GM20000 (cell line): ENCODE results near the gene VANGL2.
A peak's percentile ranks its signal among the peaks of the same experiment; 100 is the strongest.

Source experiments
- DNase-seq: peaks from one replicate; pipeline ENCODE4 v3.0.0; 2012; ENCODE audit warnings: low spot score
- TF ChIP-seq, protein P1 (sequence below): IDR thresholded peaks from 2 replicates; pipeline ENCODE4 v1.5.1; 2012; ENCODE audit warnings: mild to moderate bottlenecking, control low read depth; ENCODE audit errors: extremely low read depth, missing control alignments

Gene VANGL2

DNA sequence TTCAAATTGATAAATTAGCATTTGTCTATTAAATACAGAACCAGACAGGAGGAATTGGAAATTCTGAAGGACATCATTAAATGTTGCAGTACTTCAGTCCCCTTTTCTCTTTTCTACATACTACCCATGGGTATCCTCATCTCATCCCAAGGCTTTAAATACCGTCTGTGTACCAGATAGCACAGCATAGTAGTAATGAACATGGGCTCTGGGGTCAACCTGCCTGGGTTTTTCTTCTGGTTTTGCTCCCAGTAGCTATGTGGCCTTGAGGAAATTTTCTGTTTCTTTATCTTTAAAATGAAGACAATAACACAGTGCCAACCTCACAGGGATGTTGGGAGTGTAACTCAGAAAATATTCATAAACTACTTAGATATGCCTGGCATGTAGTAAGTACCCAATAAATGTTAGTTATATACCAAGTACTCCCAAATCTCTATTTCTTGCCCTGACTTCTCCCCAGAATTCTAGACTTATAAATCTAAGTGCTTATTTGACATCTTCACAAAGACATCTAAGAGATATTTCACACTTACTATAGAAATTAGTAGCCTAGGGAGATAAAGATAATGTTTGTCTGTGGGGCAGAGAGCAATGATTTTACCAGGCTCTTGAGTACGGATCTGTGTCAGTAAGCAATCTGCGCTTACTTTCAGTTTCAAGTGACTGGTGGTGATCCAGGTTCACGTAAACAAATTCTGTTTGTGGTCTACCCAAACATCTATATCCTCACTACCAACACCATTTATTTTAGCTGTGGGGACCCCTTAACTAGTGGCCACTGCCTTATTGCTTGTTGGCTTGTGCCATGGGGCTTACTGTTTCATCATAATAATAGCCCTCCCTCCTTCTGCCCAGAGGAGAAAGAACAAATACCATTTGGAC is 37.3 kb downstream of the VANGL2 start:
- DNase-seq = no peak
- TF ChIP-seq, protein P1, sequence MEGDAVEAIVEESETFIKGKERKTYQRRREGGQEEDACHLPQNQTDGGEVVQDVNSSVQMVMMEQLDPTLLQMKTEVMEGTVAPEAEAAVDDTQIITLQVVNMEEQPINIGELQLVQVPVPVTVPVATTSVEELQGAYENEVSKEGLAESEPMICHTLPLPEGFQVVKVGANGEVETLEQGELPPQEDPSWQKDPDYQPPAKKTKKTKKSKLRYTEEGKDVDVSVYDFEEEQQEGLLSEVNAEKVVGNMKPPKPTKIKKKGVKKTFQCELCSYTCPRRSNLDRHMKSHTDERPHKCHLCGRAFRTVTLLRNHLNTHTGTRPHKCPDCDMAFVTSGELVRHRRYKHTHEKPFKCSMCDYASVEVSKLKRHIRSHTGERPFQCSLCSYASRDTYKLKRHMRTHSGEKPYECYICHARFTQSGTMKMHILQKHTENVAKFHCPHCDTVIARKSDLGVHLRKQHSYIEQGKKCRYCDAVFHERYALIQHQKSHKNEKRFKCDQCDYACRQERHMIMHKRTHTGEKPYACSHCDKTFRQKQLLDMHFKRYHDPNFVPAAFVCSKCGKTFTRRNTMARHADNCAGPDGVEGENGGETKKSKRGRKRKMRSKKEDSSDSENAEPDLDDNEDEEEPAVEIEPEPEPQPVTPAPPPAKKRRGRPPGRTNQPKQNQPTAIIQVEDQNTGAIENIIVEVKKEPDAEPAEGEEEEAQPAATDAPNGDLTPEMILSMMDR = no peak

DNA sequence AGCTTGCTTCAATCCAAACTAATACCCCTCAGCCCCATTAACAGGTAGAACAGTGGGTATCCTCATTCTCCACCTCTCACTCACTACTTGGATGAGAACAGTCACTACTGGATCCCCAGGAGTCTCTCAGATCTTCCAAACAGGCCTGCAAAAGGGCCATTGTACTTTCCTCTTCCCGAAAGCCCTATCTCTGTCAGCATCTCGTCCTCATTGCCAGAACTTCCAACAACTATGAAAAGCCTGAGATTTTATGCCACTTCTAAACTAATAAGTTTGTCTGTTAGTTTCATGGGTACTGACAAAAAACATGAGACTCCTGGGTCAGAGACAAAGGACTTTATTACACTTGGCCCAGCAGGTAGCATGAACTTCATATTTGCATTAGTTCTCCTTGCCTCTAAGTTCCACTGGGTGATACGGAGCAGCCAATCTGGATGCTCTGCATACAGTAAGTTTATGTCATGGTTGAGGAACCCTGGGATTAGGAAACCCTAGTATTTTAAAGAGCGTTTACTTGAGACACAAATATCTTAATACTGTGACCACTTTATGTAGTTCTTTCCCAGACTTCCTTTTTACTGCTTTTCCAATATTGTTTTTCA is 38.1 kb downstream of the VANGL2 start:
- TF ChIP-seq, protein P1 = no peak
- DNase-seq = no peak

DNA sequence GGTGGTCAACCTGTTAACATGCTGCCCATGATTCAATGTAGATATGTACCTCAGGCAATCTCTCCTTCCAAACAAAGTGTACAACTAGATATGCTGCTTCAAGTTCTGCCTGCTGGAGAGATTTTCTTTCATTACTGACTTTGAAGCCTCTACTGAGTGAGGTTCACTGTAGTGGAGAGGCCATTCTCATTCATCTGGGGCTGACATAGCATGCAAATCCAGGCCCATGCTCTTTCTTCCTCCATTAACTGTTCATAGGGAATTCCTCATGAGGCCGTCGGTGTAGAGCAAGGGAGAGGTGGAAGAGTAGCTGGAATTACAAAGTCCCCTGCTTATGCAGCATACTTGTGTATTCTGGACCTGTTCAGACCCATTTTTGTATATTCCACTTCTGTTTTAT is 38.6 kb downstream of the VANGL2 start:
- DNase-seq = no peak
- TF ChIP-seq, protein P1 = no peak

- TF ChIP-seq, protein P1 = no peak
- DNase-seq = no peak
These were observed 39.4 kb downstream of the VANGL2 start for GRCh38 chr1:160439718-160440117.

DNA sequence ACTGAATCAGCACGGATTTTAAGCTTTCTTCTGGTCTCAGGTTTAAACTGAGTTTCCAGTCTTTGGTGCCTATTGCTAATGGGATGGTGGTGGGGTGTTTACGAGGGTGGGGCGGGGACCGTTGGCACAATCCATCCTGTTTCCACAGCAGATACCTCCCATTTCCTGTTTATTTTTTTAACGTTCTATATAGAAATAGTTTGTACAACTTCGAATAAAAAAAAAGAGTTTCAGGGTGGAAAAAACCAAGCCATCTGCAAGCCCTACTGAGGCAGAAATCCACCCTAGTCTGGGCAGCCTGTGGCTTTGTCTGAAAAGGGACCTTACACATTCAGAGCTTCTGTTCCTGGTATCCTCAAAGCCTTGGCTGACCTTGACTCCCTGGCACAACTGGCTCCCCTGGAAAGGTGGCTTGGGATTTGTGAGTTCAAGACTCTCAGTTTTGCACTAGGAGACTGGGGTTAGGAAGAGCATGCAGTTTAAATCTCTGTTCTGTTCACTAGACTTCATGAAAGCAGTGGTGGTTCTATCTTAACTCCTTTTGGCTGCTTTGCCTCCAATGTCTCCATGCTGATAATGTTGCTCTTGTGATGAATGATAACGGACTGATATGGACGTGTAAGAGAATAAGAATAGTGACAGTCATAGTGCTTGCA is 46.7 kb downstream of the VANGL2 start:
- DNase-seq = no peak
- TF ChIP-seq, protein P1 = no peak

DNA sequence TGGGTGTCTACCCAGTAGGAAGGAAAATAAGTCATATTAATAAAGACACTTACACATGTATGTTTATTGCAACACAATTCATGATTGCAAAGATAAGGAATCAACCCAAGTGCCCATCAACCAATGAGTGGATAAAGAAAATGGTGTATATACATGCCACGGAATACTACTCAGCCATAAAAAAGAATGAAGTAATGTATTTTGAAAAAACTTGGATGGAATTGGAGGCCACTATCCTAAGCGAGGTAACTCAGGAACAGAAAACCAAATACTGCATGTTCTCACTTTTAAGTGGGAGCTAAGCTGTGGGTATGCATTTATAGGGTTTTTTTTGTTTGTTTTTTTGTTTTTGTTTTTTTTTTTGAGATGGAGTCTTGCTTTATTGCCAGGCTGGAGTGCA is 49.1 kb downstream of the VANGL2 start:
- no peak for DNase-seq
- TF ChIP-seq, protein P1 = no peak

DNA sequence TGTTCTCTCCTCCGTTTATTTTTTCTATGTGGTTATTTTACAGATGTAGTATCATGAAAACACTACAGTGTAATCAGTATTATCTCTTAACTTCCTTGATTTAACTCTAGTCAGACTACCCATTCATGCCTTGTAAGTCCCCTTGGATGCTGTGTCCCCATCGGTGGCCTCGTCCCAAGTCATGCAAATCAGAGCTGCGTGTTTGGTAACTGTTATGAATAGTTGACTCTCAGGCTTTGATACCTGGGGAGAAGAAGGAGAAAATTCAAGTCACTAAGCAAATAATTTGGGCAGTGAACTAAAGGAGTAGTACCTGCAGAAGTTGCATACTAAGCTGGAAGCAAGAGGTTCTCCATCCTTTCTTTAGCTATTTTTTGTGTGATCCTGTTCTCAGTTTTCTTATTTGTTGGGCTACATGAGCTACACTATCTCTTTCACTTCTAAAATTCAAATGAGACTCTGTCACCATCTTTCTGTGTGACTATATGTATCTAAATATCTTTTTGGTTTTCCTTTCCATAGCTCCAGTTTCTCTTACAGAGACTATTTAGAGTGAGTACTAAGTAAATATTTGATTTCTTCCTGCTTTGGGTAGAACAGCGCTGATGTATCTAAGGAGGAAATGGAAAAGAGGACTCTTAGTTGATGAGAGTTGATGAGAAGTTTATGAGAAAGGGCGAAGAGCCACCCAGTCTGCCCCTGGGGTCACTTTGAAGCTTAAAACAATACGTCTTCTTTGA is 50.9 kb downstream of the VANGL2 start:
- DNase-seq = peak; percentile 21
- TF ChIP-seq, protein P1 = no peak
